ENCODE results near the gene SPPL2A.
"Not testable (repeated sequence)": the region's sequence is repeated elsewhere in the genome, so short reads cannot be mapped to it uniquely, and the experiment has no call there.

SPPL2A gene

GRCh38 chr15:50712018-50712417 lies 53.5 kb downstream of the SPPL2A start:
- H3K4me3 ChIP-seq (ENCODE audit: low read length) = no peak overlapping the region
- H3K27me3 ChIP-seq (ENCODE audit: insufficient read depth, low read length) = no peaks in the 10 kb centered on the region
- H3K9ac ChIP-seq (ENCODE audit: low read depth, low read length) = no peak overlapping the region

DNA sequence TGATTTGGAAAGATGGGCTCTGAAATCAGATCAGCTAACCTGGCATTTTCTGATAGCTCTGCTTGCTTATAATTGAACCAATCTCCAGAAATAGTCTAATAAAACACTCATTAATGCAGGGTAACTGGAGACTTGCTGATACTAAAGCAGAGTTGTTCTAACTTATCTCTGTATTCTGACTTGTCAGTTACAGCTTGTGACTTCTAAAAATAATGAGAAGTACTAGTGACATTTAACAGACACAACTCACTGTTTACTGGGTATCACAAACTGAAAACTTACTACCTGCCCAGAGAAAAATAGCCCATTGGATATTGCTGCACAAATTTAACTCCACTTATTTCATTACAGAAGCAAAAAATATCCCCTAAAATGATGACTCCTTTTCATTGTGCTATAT lies 54.9 kb downstream of the SPPL2A start:
- Histone ChIP-seq H3K4me3 (ENCODE audit: low read length) (no peak overlapping the region), H3K9me3 (ENCODE audit: insufficient read depth, low read depth, low read length) (no peaks in the 10 kb centered on the region), H3K36me3 (ENCODE audit: insufficient read depth, low read depth, low read length) (peaks cover 6% of the 10 kb centered on the region), H3K4me1 (ENCODE audit: insufficient read depth, low read length) (no peaks in the 10 kb centered on the region), H3K27ac (ENCODE audit: low read length) (no peak overlapping the region), H3K9ac (ENCODE audit: low read depth, low read length) (no peak overlapping the region), H3K27me3 (ENCODE audit: insufficient read depth, low read length) (no peaks in the 10 kb centered on the region)

More at GRCh38 chr15:50712018-50712417, 53.5 kb downstream of the SPPL2A start:
- Histone ChIP-seq H3K9me3 (ENCODE audit: insufficient read depth, low read depth, low read length) (no peaks in the 10 kb centered on the region), H3K36me3 (ENCODE audit: insufficient read depth, low read depth, low read length) (peaks cover 6% of the 10 kb centered on the region), H3K4me1 (ENCODE audit: insufficient read depth, low read length) (no peaks in the 10 kb centered on the region), H3K27ac (ENCODE audit: low read length) (no peak overlapping the region)

GRCh38 chr15:50707878-50708427 lies 57.6 kb downstream of the SPPL2A start:
- Histone ChIP-seq H3K9ac (ENCODE audit: low read depth, low read length) (no peak overlapping the region), H3K4me3 (ENCODE audit: low read length) (no peak overlapping the region), H3K36me3 (ENCODE audit: insufficient read depth, low read depth, low read length) (peaks cover 6% of the 10 kb centered on the region), H3K4me1 (ENCODE audit: insufficient read depth, low read length) (no peaks in the 10 kb centered on the region), H3K9me3 (ENCODE audit: insufficient read depth, low read depth, low read length) (no peaks in the 10 kb centered on the region), H3K27ac (ENCODE audit: low read length) (no peak overlapping the region), H3K27me3 (ENCODE audit: insufficient read depth, low read length) (no peaks in the 10 kb centered on the region)

GRCh38 chr15:50702762-50703334 lies 62.7 kb downstream of the SPPL2A start:
- no peak overlapping the region for H3K27ac ChIP-seq (ENCODE audit: low read length)
- no peaks in the 10 kb centered on the region for H3K27me3 ChIP-seq (ENCODE audit: insufficient read depth, low read length)
- no peaks in the 10 kb centered on the region for H3K9me3 ChIP-seq (ENCODE audit: insufficient read depth, low read depth, low read length)
- H3K4me1 ChIP-seq (ENCODE audit: insufficient read depth, low read length) = no peaks in the 10 kb centered on the region
- no peak overlapping the region for H3K9ac ChIP-seq (ENCODE audit: low read depth, low read length)
- peaks cover 5% of the 10 kb centered on the region for H3K36me3 ChIP-seq (ENCODE audit: insufficient read depth, low read depth, low read length)
- no peak overlapping the region for H3K4me3 ChIP-seq (ENCODE audit: low read length)

DNA sequence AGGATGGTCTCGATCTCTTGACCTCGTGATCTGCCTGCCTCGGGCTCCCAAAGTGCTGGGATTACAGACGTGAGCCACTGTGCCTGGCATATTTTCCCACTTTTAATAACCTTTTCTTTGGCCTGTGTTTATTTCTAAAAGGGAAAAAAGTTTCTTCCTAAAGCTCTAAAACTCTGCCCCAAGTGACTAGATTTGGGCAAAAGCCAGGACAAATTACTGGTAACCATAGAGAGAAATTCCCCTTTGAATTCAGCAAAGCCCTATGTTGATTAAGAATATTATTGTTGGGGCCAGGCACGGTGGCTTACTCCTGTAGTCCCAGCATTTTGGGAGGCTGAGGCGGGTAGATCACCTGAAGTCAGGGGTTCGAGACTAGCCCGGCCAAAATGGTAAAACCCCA lies 67.4 kb downstream of the SPPL2A start:
- no peaks in the 10 kb centered on the region for H3K4me1 ChIP-seq (ENCODE audit: insufficient read depth, low read length)
- H3K4me3 ChIP-seq (ENCODE audit: low read length) = no peak overlapping the region
- H3K9ac ChIP-seq (ENCODE audit: low read depth, low read length) = no peak overlapping the region
- H3K27ac ChIP-seq (ENCODE audit: low read length) = no peak overlapping the region
- no peaks in the 10 kb centered on the region for H3K9me3 ChIP-seq (ENCODE audit: insufficient read depth, low read depth, low read length)
- no peaks in the 10 kb centered on the region for H3K36me3 ChIP-seq (ENCODE audit: insufficient read depth, low read depth, low read length)
- no peaks in the 10 kb centered on the region for H3K27me3 ChIP-seq (ENCODE audit: insufficient read depth, low read length)

DNA sequence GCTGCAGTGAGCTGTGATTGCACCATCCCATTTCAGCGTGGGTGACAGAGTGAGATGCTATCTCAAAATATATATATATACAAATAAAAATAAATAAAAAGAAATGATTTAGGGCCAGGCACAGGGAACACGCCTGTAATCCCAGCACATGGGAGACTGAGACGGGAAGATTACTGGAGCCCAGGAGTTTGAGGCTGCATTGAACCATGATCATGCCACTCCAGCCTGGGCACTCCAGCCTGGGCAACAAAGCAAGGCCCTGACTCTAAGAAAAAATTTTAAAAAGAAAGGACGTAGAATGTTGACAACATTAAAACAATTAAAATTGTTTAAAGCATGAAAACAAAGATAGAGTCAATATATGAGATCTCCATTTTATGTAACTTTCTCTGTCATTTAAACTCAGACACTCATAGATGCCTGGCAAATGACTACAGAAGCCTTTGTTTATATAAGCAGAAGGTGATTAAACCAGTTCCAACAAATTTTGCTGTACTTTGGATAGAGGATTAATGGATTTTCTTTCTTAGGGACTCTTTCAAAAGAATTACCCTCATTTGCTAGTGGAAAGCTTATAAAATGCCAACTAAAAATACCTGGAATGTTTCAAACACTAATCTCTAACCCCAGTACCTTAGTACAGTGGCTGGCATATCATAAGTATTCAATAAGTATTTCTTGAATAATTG lies 68.3 kb downstream of the SPPL2A start:
- Histone ChIP-seq H3K9me3 (ENCODE audit: insufficient read depth, low read depth, low read length) (no peaks in the 10 kb centered on the region), H3K4me3 (ENCODE audit: low read length) (no peak overlapping the region), H3K36me3 (ENCODE audit: insufficient read depth, low read depth, low read length) (no peaks in the 10 kb centered on the region), H3K4me1 (ENCODE audit: insufficient read depth, low read length) (no peaks in the 10 kb centered on the region), H3K27ac (ENCODE audit: low read length) (no peak overlapping the region), H3K27me3 (ENCODE audit: insufficient read depth, low read length) (no peaks in the 10 kb centered on the region), H3K9ac (ENCODE audit: low read depth, low read length) (no peak overlapping the region)

- H3K9me3 ChIP-seq (ENCODE audit: insufficient read depth, low read depth, low read length); H3K9ac ChIP-seq (ENCODE audit: low read depth, low read length); H3K27me3 ChIP-seq (ENCODE audit: insufficient read depth, low read length); H3K36me3 ChIP-seq (ENCODE audit: insufficient read depth, low read depth, low read length); H3K4me3 ChIP-seq (ENCODE audit: low read length); H3K4me1 ChIP-seq (ENCODE audit: insufficient read depth, low read length); H3K27ac ChIP-seq (ENCODE audit: low read length): not testable (repeated sequence)
Observed at GRCh38 chr15:50694634-50695165, 70.8 kb downstream of the SPPL2A start.

DNA sequence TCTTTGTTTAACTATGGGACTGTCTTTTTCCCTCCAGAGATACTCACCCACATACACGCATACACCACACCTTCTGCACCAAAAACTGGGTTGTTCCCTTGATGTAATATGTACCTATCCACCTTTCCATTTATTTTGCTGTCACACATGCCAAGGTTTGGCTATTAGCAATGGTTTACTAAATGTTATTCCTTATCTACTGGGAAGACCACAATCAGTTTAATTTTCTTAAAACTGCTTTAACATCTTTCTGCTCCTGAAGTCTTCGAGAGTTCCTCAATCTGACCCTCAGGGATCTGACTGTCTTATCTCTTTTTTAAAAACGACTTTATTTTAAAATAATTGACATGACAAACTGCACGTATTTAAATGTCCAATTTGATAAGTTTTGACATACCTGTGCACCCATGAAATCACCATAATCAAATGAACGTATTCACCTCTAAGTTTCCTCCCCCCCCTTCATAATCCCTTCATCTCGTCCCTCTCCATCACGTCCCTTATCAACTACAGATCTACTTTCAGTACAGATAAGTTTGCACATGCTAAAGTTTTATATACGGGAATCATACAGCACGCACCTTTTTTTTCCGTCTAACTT lies 78.1 kb downstream of the SPPL2A start:
- H3K4me3 ChIP-seq (ENCODE audit: low read length) = peak overlapping the region; percentile 100
- H3K9ac ChIP-seq (ENCODE audit: low read depth, low read length) = peak overlapping the region; percentile 99
- H3K27ac ChIP-seq (ENCODE audit: low read length) = no peak overlapping the region
- H3K9me3 ChIP-seq (ENCODE audit: insufficient read depth, low read depth, low read length) = no peaks in the 10 kb centered on the region
- H3K4me1 ChIP-seq (ENCODE audit: insufficient read depth, low read length) = peaks cover 2% of the 10 kb centered on the region; the same call in 1 of the 2 replicates
- H3K27me3 ChIP-seq (ENCODE audit: insufficient read depth, low read length) = no peaks in the 10 kb centered on the region
- H3K36me3 ChIP-seq (ENCODE audit: insufficient read depth, low read depth, low read length) = peaks cover 15% of the 10 kb centered on the region

DNA sequence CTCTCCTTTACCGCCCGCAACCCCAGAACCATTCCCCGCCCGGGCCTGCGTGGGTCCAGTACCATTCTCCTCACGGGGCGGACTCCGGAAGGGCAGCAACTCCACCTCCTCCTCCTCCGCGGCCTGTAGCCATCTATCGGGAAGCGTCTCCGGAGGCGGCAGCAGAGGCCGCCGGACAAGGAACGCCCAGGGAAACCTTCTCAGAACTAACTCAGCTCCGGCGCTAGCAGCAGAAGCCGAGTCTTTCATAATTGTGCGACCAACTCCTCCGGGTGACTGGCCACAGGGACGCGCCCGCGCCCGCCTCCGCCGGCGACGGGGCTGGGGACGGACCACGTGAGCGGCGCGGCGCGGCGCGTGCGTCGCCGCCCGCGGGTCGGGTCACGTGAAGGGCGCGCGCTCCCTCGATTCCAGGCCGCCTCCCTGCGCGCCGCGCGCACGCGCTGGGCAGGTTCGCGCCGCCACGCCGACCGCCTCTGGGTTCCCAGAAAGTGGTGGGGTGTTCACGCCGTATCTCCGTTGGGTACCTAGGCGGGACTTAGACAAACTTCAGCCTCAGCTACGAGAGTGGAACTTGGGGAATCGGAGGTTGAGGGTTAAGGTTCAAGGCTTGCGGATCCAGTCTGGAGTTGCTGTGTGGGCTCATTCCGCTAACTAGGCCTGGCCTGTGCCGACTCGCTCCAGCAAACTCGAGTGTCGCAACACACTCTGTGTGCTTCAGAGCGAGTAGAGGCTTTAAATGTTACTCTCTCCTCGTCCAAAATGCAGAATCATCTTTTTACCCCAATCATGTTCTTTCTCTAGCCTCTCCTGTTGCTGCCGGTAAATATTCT lies 78.8 kb downstream of the SPPL2A start, which contains the start of gene TRPM7:
Gene TRPM7, minus strand, starts transcription at position 329 of the 833 bp plus-strand sequence. Its CDS starts 264 bp downstream, at position 65.
- Histone ChIP-seq H3K9me3 (ENCODE audit: insufficient read depth, low read depth, low read length) (no peaks in the 10 kb centered on the region), H3K27me3 (ENCODE audit: insufficient read depth, low read length) (no peaks in the 10 kb centered on the region), H3K36me3 (ENCODE audit: insufficient read depth, low read depth, low read length) (peaks cover 15% of the 10 kb centered on the region), H3K27ac (ENCODE audit: low read length) (peak within 1 kb of the TSS; percentile 63), H3K9ac (ENCODE audit: low read depth, low read length) (peak within 1 kb of the TSS; percentile 99), H3K4me1 (ENCODE audit: insufficient read depth, low read length) (peaks cover 2% of the 10 kb centered on the region; the same call in 1 of the 2 replicates), H3K4me3 (ENCODE audit: low read length) (peak within 1 kb of the TSS; percentile 100)

DNA sequence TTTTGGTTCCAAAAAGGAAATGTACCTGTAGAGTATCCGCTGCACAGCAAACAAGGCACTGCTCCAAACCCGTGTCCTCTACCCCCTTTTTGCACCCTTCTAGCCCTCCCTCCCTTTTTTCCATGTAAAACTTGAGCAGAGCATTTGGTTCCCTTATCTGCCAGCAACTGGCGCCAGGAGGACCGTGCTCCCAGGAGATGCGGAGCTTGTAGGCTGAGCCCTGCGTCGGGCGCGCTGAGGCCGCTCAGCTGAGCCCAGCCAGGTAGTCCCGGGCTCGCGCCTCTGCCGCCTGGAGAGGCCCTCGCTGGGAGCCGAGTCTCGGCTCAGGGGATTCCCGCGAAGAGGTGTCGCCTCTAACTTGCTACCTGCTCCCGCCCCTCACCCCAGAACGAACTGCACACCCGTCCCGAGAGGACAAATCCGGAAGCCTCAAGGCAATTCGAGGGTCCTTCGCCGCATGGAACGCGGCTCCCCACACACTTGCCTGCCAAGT lies 79.5 kb downstream of the SPPL2A start:
- peaks cover 2% of the 10 kb centered on the region; the same call in 1 of the 2 replicates for H3K4me1 ChIP-seq (ENCODE audit: insufficient read depth, low read length)
- peak overlapping the region; percentile 100 for H3K4me3 ChIP-seq (ENCODE audit: low read length)
- H3K27ac ChIP-seq (ENCODE audit: low read length) = peak overlapping the region; percentile 63
- H3K27me3 ChIP-seq (ENCODE audit: insufficient read depth, low read length) = no peaks in the 10 kb centered on the region
- H3K36me3 ChIP-seq (ENCODE audit: insufficient read depth, low read depth, low read length) = peaks cover 15% of the 10 kb centered on the region
- peak overlapping the region; percentile 99 for H3K9ac ChIP-seq (ENCODE audit: low read depth, low read length)
- no peaks in the 10 kb centered on the region for H3K9me3 ChIP-seq (ENCODE audit: insufficient read depth, low read depth, low read length)
